ENCODE results near the gene GPR78. TPM values are rescaled to one million over a fixed set of nuclear protein-coding genes. Genes with fewer than 3 reads are reported as not detected.

Gene GPR78
- total and polyA plus RNA-seq, 2 of the 4 experiments (the other 2 are of a cell fraction), result under 0.01 to 0.10 TPM

GRCh38 chr4:8559524-8560264, 20.5 kb upstream of the GPR78 start:
- ATAC-seq (ENCODE audit: low read depth) (no peak), DNase-seq (no peak)
- intact Hi-C loops (cut with micrococcal nuclease), result no loop called here
- Histone ChIP-seq H3K18ac (ENCODE audit: low read depth, low read length) (no peak overlapping the region), H2BK5ac (ENCODE audit: low read depth, low read length, poor library complexity, severe bottlenecking) (no peak overlapping the region), H4K8ac (ENCODE audit: low read depth in 2 of 2, low read length in 2 of 2) (no peak overlapping the region), H3K4me3 (ENCODE audit: insufficient read depth, low read depth, low read length) (no peak overlapping the region), H3K4me2 (ENCODE audit: low read depth, low read length) (no peak overlapping the region), H4K5ac (ENCODE audit: low read depth, low read length) (no peak overlapping the region), H2BK15ac (ENCODE audit: low read depth, low read length) (no peak overlapping the region), H3K56ac (ENCODE audit: extremely low read depth, insufficient read depth, low read length) (no peak overlapping the region), H4K20me1 (ENCODE audit: insufficient read depth, low read length) (no peaks in the 10 kb centered on the region), H3K9me1 (ENCODE audit: insufficient read depth, low read length) (peaks cover 4% of the 10 kb centered on the region; the same call in 1 of the 2 replicates), H2AFZ (replicated peaks; ENCODE audit: low read length, poor library complexity) (no peak overlapping the region), H2BK120ac (ENCODE audit: low read depth, low read length) (no peak overlapping the region), H4K91ac (ENCODE audit: insufficient read depth, low read depth, low read length) (no peak overlapping the region), H2AK5ac (ENCODE audit: low read depth, low read length) (no peak overlapping the region), H2AK9ac (replicated peaks; ENCODE audit: low read depth, low read length, poor library complexity) (no peak overlapping the region), H3K27ac (ENCODE audit: insufficient read depth, low read length) (no peak overlapping the region), H3K9me3 (ENCODE audit: control insufficient read depth, insufficient read depth, low read length) (no peaks in the 10 kb centered on the region), H3K23ac (ENCODE audit: low read depth, low read length) (no peak overlapping the region), H3K79me1 (ENCODE audit: low read depth in 1 of 2, low read length in 2 of 2) (no peaks in the 10 kb centered on the region), H3K4me1 (ENCODE audit: control insufficient read depth, insufficient read depth, low read length) (peaks cover 4% of the 10 kb centered on the region; the same call in 1 of the 2 replicates), H3K36me3 (ENCODE audit: control insufficient read depth, insufficient read depth, low read length) (no peaks in the 10 kb centered on the region), H3K9ac (ENCODE audit: low read depth, low read length) (no peak overlapping the region), H3K14ac (replicated peaks; ENCODE audit: low read depth, low read length) (no peak overlapping the region), H2BK20ac (ENCODE audit: low read depth, low read length) (no peak overlapping the region), H3K27me3 (ENCODE audit: control insufficient read depth, insufficient read depth, low read length) (no peaks in the 10 kb centered on the region; the same call in 1 of the 2 replicates), H3K4ac (ENCODE audit: low read depth, low read length) (no peak overlapping the region)
- TF ChIP-seq RAD21 (IDR thresholded peaks at IDR 0.05; ENCODE audit: low read length) (no peak), MXI1 (IDR thresholded peaks at IDR 0.05; ENCODE audit: borderline replicate concordance, low read depth, low read length) (no peak), CEBPB (IDR thresholded peaks at IDR 0.05; ENCODE audit: low read depth, low read length) (no peak), POLR2A (IDR thresholded peaks at IDR 0.05; ENCODE audit: low read depth, low read length) (no peak), MAZ (IDR thresholded peaks at IDR 0.05; ENCODE audit: borderline replicate concordance, low read depth, low read length) (no peak), CHD1 (IDR thresholded peaks at IDR 0.05; ENCODE audit: low read depth, low read length) (no peak), RCOR1 (IDR thresholded peaks at IDR 0.05; ENCODE audit: insufficient replicate concordance, low read length) (no peak), RFX5 (IDR thresholded peaks at IDR 0.05; ENCODE audit: low read depth, low read length) (no peak), SMC3 (IDR thresholded peaks at IDR 0.05; ENCODE audit: low read depth, low read length) (no peak), MAFK (IDR thresholded peaks at IDR 0.05; ENCODE audit: low read depth, low read length) (no peak), NFE2L2 (IDR thresholded peaks at IDR 0.05; ENCODE audit: low read depth, low read length) (no peak), BHLHE40 (IDR thresholded peaks at IDR 0.05; ENCODE audit: low read depth, low read length) (no peak), FOS (IDR thresholded peaks at IDR 0.05; ENCODE audit: low read depth, low read length) (no peak)
- TF ChIP-seq, protein P1, sequence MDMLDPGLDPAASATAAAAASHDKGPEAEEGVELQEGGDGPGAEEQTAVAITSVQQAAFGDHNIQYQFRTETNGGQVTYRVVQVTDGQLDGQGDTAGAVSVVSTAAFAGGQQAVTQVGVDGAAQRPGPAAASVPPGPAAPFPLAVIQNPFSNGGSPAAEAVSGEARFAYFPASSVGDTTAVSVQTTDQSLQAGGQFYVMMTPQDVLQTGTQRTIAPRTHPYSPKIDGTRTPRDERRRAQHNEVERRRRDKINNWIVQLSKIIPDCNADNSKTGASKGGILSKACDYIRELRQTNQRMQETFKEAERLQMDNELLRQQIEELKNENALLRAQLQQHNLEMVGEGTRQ (IDR thresholded peaks at IDR 0.05; ENCODE audit: low read depth, low read length), result no peak
- TF ChIP-seq, protein P2, sequence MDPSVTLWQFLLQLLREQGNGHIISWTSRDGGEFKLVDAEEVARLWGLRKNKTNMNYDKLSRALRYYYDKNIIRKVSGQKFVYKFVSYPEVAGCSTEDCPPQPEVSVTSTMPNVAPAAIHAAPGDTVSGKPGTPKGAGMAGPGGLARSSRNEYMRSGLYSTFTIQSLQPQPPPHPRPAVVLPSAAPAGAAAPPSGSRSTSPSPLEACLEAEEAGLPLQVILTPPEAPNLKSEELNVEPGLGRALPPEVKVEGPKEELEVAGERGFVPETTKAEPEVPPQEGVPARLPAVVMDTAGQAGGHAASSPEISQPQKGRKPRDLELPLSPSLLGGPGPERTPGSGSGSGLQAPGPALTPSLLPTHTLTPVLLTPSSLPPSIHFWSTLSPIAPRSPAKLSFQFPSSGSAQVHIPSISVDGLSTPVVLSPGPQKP (IDR thresholded peaks at IDR 0.05; ENCODE audit: borderline replicate concordance, low read depth, low read length), result no peak
- TF ChIP-seq, protein P3, sequence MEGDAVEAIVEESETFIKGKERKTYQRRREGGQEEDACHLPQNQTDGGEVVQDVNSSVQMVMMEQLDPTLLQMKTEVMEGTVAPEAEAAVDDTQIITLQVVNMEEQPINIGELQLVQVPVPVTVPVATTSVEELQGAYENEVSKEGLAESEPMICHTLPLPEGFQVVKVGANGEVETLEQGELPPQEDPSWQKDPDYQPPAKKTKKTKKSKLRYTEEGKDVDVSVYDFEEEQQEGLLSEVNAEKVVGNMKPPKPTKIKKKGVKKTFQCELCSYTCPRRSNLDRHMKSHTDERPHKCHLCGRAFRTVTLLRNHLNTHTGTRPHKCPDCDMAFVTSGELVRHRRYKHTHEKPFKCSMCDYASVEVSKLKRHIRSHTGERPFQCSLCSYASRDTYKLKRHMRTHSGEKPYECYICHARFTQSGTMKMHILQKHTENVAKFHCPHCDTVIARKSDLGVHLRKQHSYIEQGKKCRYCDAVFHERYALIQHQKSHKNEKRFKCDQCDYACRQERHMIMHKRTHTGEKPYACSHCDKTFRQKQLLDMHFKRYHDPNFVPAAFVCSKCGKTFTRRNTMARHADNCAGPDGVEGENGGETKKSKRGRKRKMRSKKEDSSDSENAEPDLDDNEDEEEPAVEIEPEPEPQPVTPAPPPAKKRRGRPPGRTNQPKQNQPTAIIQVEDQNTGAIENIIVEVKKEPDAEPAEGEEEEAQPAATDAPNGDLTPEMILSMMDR (conservative IDR thresholded peaks at IDR 0.05; ENCODE audit: low read depth, low read length), result no peak
- CTCF ChIA-PET, result no interaction called here
- in situ Hi-C loops (cut with MboI; ENCODE audit: low sequenced_read_pairs), result no loop called here
- BruUV-seq (replicated peaks), result no TSS peak
- dilution Hi-C loops (cut with HindIII; ENCODE audit: low sequenced_read_pairs, unreplicated experiment), result no loop called here
- POLR2A ChIA-PET (ENCODE audit: unreplicated experiment), result no interaction called here
- WGBS, 2 experiments (ENCODE audit: extremely low coverage in 2 of 2, insufficient read length in 1 of 2), result 50% methylated on average over 1 of the region's 12 CpGs; no CpG with 5 or more reads in 1 of the 2 experiments

Data from IMR-90 (cell line).